Measurements from ENCODE around the gene LDHD. TPM values are rescaled to one million over a fixed set of nuclear protein-coding genes. Genes with fewer than 3 reads are reported as not detected.

Gene LDHD
- total and polyA plus RNA-seq, 2 of the 13 experiments (the other 11 are each of a cell fraction or from before 2014, with no cell fraction given) = 9.1 to 9.8 TPM

- TF ChIP-seq AGO1 (IDR thresholded peaks at IDR 0.05; ENCODE audit: low read depth, low read length, poor library complexity, severe bottlenecking) (peak; percentile 78), ZSCAN31 (CRISPR knock-in tag; IDR thresholded peaks at IDR 0.05; ENCODE audit: low read depth) (0 out of 2 replicates have a peak, but pooled peaks have one; percentile 32), ZBTB38 (CRISPR knock-in tag; IDR thresholded peaks at IDR 0.05) (0 out of 2 replicates have a peak, but pooled peaks have one; percentile 30), ZNF780A (CRISPR knock-in tag; IDR thresholded peaks at IDR 0.05) (no peak), MLLT10 (CRISPR knock-in tag; IDR thresholded peaks at IDR 0.05) (no peak)
- TF ChIP-seq, protein P1, sequence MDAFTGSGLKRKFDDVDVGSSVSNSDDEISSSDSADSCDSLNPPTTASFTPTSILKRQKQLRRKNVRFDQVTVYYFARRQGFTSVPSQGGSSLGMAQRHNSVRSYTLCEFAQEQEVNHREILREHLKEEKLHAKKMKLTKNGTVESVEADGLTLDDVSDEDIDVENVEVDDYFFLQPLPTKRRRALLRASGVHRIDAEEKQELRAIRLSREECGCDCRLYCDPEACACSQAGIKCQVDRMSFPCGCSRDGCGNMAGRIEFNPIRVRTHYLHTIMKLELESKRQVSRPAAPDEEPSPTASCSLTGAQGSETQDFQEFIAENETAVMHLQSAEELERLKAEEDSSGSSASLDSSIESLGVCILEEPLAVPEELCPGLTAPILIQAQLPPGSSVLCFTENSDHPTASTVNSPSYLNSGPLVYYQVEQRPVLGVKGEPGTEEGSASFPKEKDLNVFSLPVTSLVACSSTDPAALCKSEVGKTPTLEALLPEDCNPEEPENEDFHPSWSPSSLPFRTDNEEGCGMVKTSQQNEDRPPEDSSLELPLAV (CRISPR knock-in tag; conservative IDR thresholded peaks at IDR 0.05; ENCODE audit: low read depth) = no peak
Measured at GRCh38 chr16:75108792-75109731, 7.5 kb downstream of the LDHD start (continued).

GRCh38 chr16:75107505-75107904 is 9.1 kb downstream of the LDHD start:
- ATAC-seq = no peak

More at GRCh38 chr16:75107505-75107904, 9.1 kb downstream of the LDHD start:
- intact Hi-C loops (cut with micrococcal nuclease; ENCODE audit: unreplicated experiment) = no loop called here
- no peak overlapping the region for H3K9ac ChIP-seq (ENCODE audit: insufficient read depth, low read depth, low read length)
- in situ Hi-C loops (cut with HindIII; ENCODE audit: extremely low pct_ligation_motif_present, low pct_unique_long_range_greater_than_20kb) = loop anchor here (10.0 kb wide), 1 partner anchor 113 kb away; the partner anchor contains the start of gene ZNRF1
- FAIRE-seq (no peak), DNase-seq (ENCODE audit: low spot score) (no peak)
- H3K27me3 ChIP-seq (ENCODE audit: control insufficient read depth in 1 of 2, insufficient read depth in 2 of 2, low read length in 2 of 2) = no peaks in the 10 kb centered on the region
- no peak overlapping the region for H3K27ac ChIP-seq (ENCODE audit: extremely low read length, insufficient read depth, low read length)
- TF ChIP-seq AGO2 (optimal IDR thresholded peaks at IDR 0.05; ENCODE audit: low read depth, low read length) = peak; percentile 55
- no peak for TF ChIP-seq SATB2 (CRISPR knock-in tag; IDR thresholded peaks at IDR 0.05)
- POLR2A ChIA-PET = interaction anchor here (1.0 kb wide), 1 partner anchor 9 kb away, joined by 3 read pairs; the partner anchor contains the start of gene LDHD
- no peaks in the 10 kb centered on the region for H3K9me3 ChIP-seq (ENCODE audit: low read length)
- no peak overlapping the region for H3K4me3 ChIP-seq (replicated peaks in 1 of 3; ENCODE audit: insufficient read depth in 1 of 3, low read depth in 2 of 3, low read length in 3 of 3)
- H3K79me2 ChIP-seq (ENCODE audit: insufficient read depth, low read length) = peaks cover 4% of the 10 kb centered on the region
- no peak overlapping the region for H3K4me2 ChIP-seq (ENCODE audit: low read depth, low read length)
- peaks cover 28% of the 10 kb centered on the region for H3K4me1 ChIP-seq (ENCODE audit: insufficient read depth, low read length)
- 96% methylated on average over 10 of the region's 10 CpGs for whole genome bisulfite sequencing (ENCODE audit: low lambda C conversion rate)
- no TSS peak for BruUV-seq (replicated peaks)
- CTCF ChIA-PET (ENCODE audit: low intra/inter-chr PET ratio, low total read pairs) = no interaction called here
- peaks cover 6% of the 10 kb centered on the region for H4K20me1 ChIP-seq (ENCODE audit: insufficient read depth, low read length)
- H2AFZ ChIP-seq (ENCODE audit: low read length) = no peak overlapping the region
- H3K36me3 ChIP-seq (replicated peaks in 1 of 2; ENCODE audit: control insufficient read depth in 1 of 2, insufficient read depth in 2 of 2, low read length in 2 of 2) = peaks cover 25 to 47% of the 10 kb centered on the region in 2 experiments
